GM18909 (cell line): ENCODE measurements around the gene CABLES2.

Source experiments
- ATAC-seq: cut with Tn5 transposase; IDR thresholded peaks from one replicate; pipeline ENCODE4 v1.9.1; 2021; ENCODE audit warnings: mild to moderate bottlenecking; ENCODE audit not compliant: unreplicated experiment, poor library complexity

Gene CABLES2, protein sequence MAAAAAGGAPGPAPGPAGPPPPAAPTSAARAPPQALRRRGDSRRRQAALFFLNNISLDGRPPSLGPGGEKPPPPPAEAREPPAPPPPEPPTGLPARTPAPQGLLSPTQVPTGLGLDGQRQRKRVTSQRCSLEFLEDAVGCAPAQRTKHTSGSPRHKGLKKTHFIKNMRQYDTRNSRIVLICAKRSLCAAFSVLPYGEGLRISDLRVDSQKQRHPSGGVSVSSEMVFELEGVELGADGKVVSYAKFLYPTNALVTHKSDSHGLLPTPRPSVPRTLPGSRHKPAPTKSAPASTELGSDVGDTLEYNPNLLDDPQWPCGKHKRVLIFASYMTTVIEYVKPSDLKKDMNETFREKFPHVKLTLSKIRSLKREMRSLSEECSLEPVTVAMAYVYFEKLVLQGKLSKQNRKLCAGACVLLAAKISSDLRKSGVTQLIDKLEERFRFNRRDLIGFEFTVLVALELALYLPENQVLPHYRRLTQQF

DNA sequence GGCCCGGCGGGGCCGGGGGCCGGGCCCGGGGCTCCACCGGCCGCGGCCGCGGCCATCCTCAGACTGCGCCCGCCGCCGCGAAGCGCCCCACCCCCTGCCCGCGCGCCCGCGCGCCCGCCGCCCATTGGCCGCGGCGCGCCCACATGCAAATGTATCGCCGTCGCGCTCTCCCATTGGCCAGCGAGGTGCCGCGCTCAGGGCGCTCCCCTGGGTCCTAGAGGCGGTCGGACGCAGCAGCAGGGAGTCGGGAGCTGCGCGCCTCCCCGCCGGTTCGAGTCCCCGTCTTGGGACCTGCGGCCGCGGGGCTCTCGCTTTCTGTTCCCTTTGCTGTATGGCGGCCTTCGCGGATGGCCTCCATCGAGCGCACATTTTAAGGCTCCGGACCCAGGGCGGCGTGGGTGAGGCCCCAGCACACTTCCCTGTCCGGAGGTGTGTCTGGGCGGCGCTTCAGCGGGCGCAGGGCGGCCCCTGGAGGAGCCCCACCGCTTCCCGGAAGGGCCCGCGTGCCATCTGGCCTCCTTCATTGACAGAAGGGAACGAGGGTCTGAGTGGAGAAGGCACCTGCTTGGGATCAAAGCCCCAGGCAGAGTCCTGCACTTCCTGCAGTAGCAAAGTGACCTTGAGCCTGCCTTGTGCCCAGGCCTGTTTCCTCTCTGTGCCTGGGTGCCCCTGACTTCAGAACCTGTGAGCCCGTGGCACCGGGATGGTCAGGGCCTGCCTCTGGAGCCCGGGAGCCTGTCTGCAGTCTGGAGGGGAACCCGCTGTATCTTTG lies at the start of gene CABLES2:
CABLES2 (minus strand) TSS at position 65 of the 772 bp plus-strand sequence; CDS start at position 56, 9 bp downstream.
- ATAC-seq = peak; percentile 84

- ATAC-seq = no peak
Observed at GRCh38 chr20:62455929-62456328, 48.8 kb upstream of the CABLES2 start.

GRCh38 chr20:62454904-62455636 lies 48.0 kb upstream of the CABLES2 start:
- no peak for ATAC-seq

DNA sequence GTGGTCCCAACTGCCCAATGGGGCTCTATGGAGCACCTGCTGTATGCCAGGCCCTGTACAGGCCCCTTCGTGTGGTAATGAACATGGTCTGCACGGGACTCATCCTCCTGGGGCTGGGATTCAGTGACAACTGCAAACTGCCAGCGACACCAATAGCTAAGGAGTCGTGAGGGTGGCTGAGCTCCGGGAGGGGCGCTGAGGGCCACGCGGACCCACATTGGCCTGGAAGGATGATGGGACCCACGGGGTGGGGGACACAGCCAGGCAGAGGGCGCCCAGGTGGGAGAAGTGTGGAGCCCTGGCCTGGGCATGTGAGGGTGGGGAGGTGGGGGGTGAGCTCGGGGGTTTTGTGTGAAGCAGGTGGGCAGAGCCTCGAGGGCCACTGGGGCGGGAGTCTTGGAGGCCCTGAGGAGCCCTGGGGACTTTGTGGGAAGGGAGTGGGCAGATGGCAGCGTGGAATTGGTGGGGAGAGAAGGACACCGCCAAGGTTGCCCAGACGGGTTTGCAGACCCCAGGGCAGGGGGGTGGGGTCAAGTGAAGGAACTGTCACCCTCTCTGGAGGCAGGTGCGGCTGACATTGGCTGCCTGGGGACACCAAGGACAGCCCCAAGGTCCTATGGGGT lies 46.2 kb upstream of the CABLES2 start:
- ATAC-seq = no peak

GRCh38 chr20:62452475-62453095 lies 45.5 kb upstream of the CABLES2 start:
- ATAC-seq = no peak

GRCh38 chr20:62451970-62452369 lies 44.9 kb upstream of the CABLES2 start:
- ATAC-seq = no peak

DNA sequence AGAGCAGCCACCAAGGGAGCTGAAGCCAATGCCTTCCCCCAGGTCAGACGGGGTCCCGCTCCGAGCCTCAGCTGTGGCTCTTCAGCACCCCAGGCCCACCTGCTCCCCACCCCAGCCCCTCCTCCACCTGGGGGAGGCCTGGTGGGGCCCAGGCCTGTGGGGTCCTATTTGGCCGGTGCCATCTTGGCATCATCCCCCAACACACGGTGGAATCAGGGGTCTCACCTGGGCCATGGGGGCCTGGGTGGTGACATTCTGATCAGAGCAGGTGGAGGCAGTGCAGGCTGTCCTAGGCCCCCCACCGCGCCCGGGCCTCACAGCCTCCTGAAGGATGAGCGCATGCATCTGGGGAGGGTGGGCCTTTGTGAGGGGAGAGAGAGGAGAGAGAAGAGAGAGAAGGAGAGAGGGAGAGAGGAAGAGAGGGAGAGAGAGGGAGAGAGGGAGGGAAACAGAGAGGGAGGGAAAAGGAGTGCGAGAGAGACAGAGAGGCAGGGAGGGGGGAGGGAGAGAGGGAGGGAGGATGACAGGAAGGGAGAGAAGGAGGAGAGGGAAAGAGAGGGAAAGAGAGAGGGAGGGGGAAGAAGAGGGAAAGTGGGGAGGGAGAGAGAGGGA lies 44.2 kb upstream of the CABLES2 start:
- ATAC-seq = no peak

DNA sequence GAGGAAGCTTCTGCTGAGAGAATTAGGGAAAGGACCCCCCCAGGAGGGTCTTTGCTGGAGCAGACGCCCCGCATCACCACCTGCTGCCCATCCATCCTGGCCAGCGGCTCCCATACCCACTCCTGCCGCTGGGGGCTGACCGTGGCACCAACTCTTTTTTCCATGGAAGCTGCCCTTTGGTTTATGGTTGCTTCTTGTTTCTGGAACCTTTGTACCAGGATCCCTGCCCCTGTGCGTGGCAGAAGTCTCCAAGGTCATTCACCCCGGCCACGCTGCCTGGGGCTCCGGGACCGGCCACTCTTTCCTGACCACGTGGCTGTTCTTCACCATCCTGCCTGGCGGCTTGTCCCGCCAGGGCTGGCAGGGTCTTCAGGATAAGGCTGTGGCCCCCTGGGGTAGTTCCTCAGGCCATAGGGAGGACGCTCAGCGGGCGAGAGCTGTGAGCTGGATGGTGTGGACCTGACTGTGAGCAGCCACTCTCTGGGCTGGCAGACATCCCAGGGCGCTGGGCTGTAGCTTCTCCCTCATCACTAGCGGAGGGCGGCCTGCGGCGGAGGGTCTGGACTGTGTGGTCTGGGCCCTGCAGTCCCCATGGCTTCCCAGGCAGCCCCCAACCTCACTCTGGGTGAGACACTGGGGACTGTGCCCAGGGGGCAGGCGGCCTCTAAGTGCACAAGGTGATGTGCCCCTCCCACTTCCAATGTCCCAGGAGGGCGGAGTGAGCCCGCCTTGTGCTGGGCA lies 43.0 kb upstream of the CABLES2 start:
- ATAC-seq = no peak

- no peak for ATAC-seq
Observed at GRCh38 chr20:62448788-62449187, 41.7 kb upstream of the CABLES2 start.

GRCh38 chr20:62448038-62448437 lies 41.0 kb upstream of the CABLES2 start:
- ATAC-seq = no peak

GRCh38 chr20:62446888-62447869 lies 40.1 kb upstream of the CABLES2 start:
- ATAC-seq = no peak

DNA sequence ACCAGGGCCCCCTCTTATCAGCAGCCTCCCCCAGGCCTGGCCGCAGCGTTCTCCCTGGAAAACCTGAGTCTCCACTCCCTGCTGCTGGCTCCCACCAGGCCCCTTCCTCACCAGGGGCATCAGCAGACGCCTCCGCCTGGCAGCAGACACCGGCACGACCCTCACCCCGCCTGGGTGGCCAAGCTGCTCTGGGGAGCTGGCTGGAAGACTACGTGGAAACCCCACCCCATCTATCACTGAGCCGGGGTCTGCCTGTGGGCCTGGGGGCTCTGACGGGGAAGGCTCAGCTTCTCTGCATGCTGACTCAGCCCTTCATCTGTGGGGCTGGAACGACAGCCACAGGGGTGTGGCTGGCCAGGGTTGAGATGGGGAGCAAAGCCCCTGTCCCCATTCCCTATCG lies 39.4 kb upstream of the CABLES2 start:
- no peak for ATAC-seq

DNA sequence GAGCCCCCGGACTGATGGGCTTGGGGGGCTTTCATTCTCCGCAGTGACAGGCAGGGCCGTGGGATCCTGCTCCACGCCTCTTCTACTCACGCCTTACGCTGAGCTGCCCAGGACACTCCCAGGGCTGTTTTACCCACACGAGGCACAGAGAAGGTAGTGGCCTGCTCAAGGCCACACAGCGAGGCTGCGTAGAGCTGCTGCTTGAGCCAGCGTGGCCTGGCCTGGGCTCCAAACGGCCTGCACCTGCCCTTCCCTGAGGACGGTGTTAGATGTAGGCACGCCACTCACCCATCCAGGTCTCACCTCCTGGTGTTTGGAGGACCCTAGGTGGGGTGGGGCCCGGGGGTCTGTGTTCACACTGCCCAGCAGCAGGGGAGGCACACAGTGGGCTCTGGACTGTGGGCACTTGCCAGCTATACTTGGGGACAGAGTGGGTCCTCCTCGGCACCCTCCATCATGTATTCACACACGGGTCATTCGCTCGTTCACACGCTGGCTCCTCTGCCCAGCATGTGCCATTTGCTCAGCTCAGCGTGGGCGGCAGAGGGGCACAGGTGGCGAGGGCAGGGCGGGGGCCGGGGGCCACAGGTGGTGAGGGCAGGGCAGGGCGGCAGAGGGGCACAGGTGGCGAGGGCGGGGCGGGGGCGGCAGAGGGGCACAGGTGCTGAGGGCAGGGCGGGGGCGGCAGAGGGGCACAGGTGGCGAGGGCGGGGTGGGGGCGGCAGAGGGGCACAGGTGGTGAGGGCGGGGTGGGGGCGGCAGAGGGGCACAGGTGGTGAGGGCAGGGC lies 38.7 kb upstream of the CABLES2 start:
- ATAC-seq = no peak

- no peak for ATAC-seq
Observed at GRCh38 chr20:62444286-62444685, 37.2 kb upstream of the CABLES2 start.

DNA sequence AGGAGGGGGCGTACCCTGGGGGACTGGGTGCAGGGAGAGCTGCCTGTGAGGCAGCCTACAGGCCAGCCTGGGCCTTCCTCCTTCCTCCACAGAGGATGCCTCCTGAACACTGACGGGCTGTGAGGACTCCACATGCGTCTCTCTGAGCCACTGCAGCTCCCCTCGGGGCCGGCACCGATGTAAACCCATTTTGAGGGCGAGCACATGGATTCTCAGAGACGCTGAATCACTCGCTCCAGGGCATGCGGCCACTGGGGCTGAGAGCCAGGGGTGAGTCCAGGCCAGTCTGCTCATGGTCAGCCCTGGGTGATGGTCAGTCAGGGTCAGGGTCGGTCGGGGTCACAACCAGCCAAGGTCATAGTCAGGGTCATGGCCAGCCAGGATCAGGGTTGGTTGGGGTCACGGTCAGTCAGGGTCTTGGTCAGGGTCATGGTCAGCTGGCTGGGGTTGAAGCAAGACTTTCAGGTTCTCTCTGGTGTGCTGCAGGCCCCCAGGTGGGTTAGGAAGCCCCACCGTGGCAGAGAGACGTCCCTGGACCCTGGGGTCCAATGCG lies 35.0 kb upstream of the CABLES2 start:
- ATAC-seq = no peak

GRCh38 chr20:62439218-62439617 lies 32.1 kb upstream of the CABLES2 start:
- no peak for ATAC-seq

- ATAC-seq = no peak
Observed at GRCh38 chr20:62437927-62438326, 30.8 kb upstream of the CABLES2 start.
